Lung (tissue), 12 donors: Measurements from ENCODE around the gene CEP85L. TPM values are rescaled to one million over a fixed set of nuclear protein-coding genes. Genes with fewer than 3 reads are reported as not detected.

Source experiments
- ATAC-seq: fragments of 200-7000 bp; cut with Tn5 transposase; one replicate; pipeline ENCODE4 v1.9.1; 2020; ENCODE audit warnings: moderate number of reproducible peaks; ENCODE audit not compliant: insufficient read depth, low FRiP score
- DNase-seq, 3 donors: peaks; one replicate each; pipeline ENCODE4 v3.0.0-alpha.2; 2013 to 2017
- H3K27ac ChIP-seq, 2 donors: one replicate each; pipeline ENCODE4 v1.5.1; 2013; ENCODE audit warnings: mild to moderate bottlenecking in 2 of 2, moderate library complexity in 2 of 2, control low read depth in 1 of 2, inconsistent platforms in 1 of 2, low read depth in 1 of 2, low read length in 1 of 2
- H3K27me3 ChIP-seq, 3 donors: one replicate each; pipeline ENCODE4 v1.5.1; 2013; ENCODE audit warnings: low read length in 2 of 3; ENCODE audit not compliant: control insufficient read depth in 3 of 3, insufficient read depth in 3 of 3
- H3K36me3 ChIP-seq, 4 donors: one replicate each; pipeline ENCODE4 v1.5.1; 2013; ENCODE audit warnings: low read length in 4 of 4, mild to moderate bottlenecking in 1 of 4, moderate library complexity in 1 of 4; ENCODE audit not compliant: control insufficient read depth in 4 of 4, insufficient read depth in 4 of 4
- H3K4me1 ChIP-seq, 5 donors: one replicate each; pipeline ENCODE4 v1.5.1; 2013; ENCODE audit warnings: low read length in 5 of 5, mild to moderate bottlenecking in 2 of 5, moderate library complexity in 1 of 5; ENCODE audit not compliant: control insufficient read depth in 5 of 5, insufficient read depth in 5 of 5
- H3K4me3 ChIP-seq: one replicate; pipeline ENCODE4 v1.5.1; 2013; ENCODE audit warnings: mild to moderate bottlenecking, control low read depth, moderate library complexity
- H3K9ac ChIP-seq, 2 donors: one replicate each; pipeline ENCODE4 v1.5.1; 2013; ENCODE audit warnings: low read length in 2 of 2, control low read depth in 1 of 2; ENCODE audit not compliant: insufficient read depth in 1 of 2
- H3K9me3 ChIP-seq, 4 donors: one replicate each; pipeline ENCODE4 v1.5.1; 2013; ENCODE audit warnings: low read length in 3 of 4, mild to moderate bottlenecking in 1 of 4, moderate library complexity in 1 of 4; ENCODE audit not compliant: control insufficient read depth in 4 of 4, insufficient read depth in 3 of 4
- CTCF ChIP-seq: IDR thresholded peaks from 2 replicates; pipeline ENCODE4 v1.5.1; 2012; ENCODE audit warnings: mild to moderate bottlenecking; ENCODE audit errors: control extremely low read depth, extremely low read depth
- WGBS, 2 donors: extraction: QIAGEN DNeasy Blood & Tissue Kit; methylation state at CpG; one replicate each; pipeline ENCODE4 v1.1.7; 2013; 5-methylcytosine and 5-hydroxymethylcytosine counted together
- polyA plus RNA-seq, 2 donors: library from polyadenylated mRNA; stranded (reverse); fragments of 200-250 nt; gene quantifications; one replicate each; pipeline ENCODE4 v1.2.1, GENCODE V29; 2013
- total RNA-seq, 2 donors: library from RNA; depleted of rRNA in 1 of 2; stranded (reverse); fragments of >200 nt in 1 of 2; gene quantifications; one replicate each; pipeline ENCODE4 v1.2.1, GENCODE V29; 2014 to 2021
- donor health status: control.
- donor health status: control.
- donor health status: Bipolar disorder and iron deficiency.
- donor health status: healthy.
- donor health status: DM: yes; HTN: yes; CAD: no.

The CEP85L gene
- total and polyA plus RNA-seq, 4 donors: 1.3 to 40.8 (median 7.1) TPM

- Histone ChIP-seq H3K36me3 (peaks cover 0 to 8% (median 0%) of the 10 kb centered on the region in 4 donors), H3K4me3 (peak overlapping the region; percentile 98), H3K4me1 (peaks cover 0 to 14% (median 2%) of the 10 kb centered on the region in 5 donors), H3K27ac (peak overlapping the region; percentile 97 to 100), H3K27me3 (peaks cover 0 to 6% (median 0%) of the 10 kb centered on the region in 3 donors), H3K9me3 (no peaks in the 10 kb centered on the region), H3K9ac (peak overlapping the region; percentile 29 to 80)
- DNase-seq (peak; percentile 82 to 88 (median 86)), ATAC-seq (peak; percentile 27)
- TF ChIP-seq CTCF: no peak
- WGBS, 2 donors: 11 to 13% methylated on average over 17 of the region's 17 CpGs
Measured at GRCh38 chr6:118649918-118650581, 1.3 kb downstream of the CEP85L start.

GRCh38 chr6:118648866-118649554, 2.4 kb downstream of the CEP85L start:
- peaks cover 0 to 14% (median 3%) of the 10 kb centered on the region in 5 donors for H3K4me1 ChIP-seq
- 70 to 75% methylated on average over 2 of the region's 2 CpGs for WGBS, 2 donors
- ATAC-seq (no peak), DNase-seq (peak in 1 of 3 donors; percentile 37)
- H3K27ac ChIP-seq: no peak overlapping the region
- peaks cover 0 to 8% (median 0%) of the 10 kb centered on the region in 4 donors for H3K36me3 ChIP-seq
- H3K4me3 ChIP-seq: no peak overlapping the region
- no peaks in the 10 kb centered on the region for H3K9me3 ChIP-seq
- peaks cover 0 to 6% (median 0%) of the 10 kb centered on the region in 3 donors for H3K27me3 ChIP-seq
- no peak for TF ChIP-seq CTCF
- H3K9ac ChIP-seq: peak overlapping the region in 1 of 2 donors; percentile 80

- Histone ChIP-seq H3K4me1 (peaks cover 0 to 7% (median 4%) of the 10 kb centered on the region in 5 donors), H3K4me3 (no peak overlapping the region), H3K36me3 (peaks cover 0 to 8% (median 0%) of the 10 kb centered on the region in 4 donors), H3K27ac (no peak overlapping the region), H3K9me3 (no peaks in the 10 kb centered on the region), H3K27me3 (peaks cover 0 to 6% (median 0%) of the 10 kb centered on the region in 3 donors), H3K9ac (no peak overlapping the region)
- DNase-seq: no peak
- WGBS, 2 donors: 99% methylated on average over 2 of the region's 2 CpGs
- no peak for TF ChIP-seq CTCF
- ATAC-seq: no peak
Measured at GRCh38 chr6:118646977-118647376, 4.4 kb downstream of the CEP85L start.
